ENCODE results near the gene NR2F2. TPM values are rescaled to one million over a fixed set of nuclear protein-coding genes. Genes with fewer than 3 reads are reported as not detected.

Gene NR2F2
- total RNA-seq, 4 donors from 2014 or later, result 3.9 to 14.0 (median 6.5) TPM

DNA sequence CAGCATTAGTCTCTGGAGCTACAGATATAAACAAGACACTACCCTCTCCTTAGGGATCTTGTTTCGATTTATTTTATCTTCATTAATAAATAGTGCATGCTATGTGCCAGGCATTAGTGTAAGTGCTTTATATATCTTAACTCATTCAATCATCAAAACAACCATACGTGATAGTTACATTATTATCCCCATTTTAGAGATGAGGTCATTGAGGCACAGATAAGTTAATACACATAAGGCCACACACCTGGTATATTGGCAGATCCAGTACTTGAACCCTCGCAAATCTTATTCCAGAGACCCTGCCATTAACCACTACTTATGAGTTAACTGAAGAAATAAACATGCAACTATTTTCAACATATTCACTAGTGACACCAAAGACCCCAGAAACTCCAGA is 25.7 kb upstream of the NR2F2 start:
- intact Hi-C loops (cut with DNase I; ENCODE audit: low total_unique reads), result no loop called here
- TF ChIP-seq POLR2A (IDR thresholded peaks at IDR 0.05) (no peak), CTCF (IDR thresholded peaks at IDR 0.05) (no peak)
- DNase-seq (ENCODE audit: low spot score in 2 of 2), result no peak
- H3K4me3 ChIP-seq (ENCODE audit: low read depth, poor library complexity, severe bottlenecking), result no peak overlapping the region
- 59 to 62% methylated on average over 3 of the region's 3 CpGs for WGBS, 2 donors

- TF ChIP-seq CTCF (IDR thresholded peaks at IDR 0.05) (no peak), POLR2A (IDR thresholded peaks at IDR 0.05) (no peak)
- intact Hi-C loops (cut with DNase I; ENCODE audit: low total_unique reads), result no loop called here
- 88 to 98% methylated on average over 1 of the region's 1 CpG for WGBS, 2 donors
- no peak overlapping the region for H3K4me3 ChIP-seq (ENCODE audit: low read depth, poor library complexity, severe bottlenecking)
- no peak for DNase-seq (ENCODE audit: low spot score in 2 of 2)
These were observed 24.2 kb upstream of the NR2F2 start for GRCh38 chr15:96306321-96306720.

DNA sequence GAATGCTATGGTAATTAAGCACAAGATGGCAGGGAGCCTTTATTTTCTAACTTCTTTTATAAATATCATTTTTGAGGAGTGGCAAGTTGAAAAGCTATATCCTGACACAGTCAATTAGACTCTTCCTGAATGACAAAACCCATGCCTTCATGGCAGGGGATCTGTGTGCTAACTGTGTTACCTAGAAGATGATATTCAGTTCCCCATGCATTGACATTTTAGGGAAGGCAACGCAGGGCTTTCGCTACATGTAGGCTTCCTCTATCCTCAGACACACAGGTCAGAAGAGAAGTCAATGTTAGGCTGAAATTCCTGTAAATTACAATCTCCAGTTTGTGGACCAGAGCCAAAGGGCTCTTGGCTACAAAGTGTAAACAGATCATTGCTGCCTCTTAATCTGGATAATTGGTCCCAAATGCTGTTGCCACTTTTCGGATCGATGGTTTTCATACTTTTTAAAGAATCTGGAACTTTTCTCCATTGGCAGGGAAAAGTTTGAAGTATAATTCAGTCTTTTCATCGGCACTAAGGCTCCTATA is 22.6 kb upstream of the NR2F2 start:
- 71 to 74% methylated on average over 5 of the region's 5 CpGs for WGBS, 2 donors
- DNase-seq (ENCODE audit: low spot score in 2 of 2), result no peak
- intact Hi-C loops (cut with DNase I; ENCODE audit: low total_unique reads), result no loop called here
- TF ChIP-seq POLR2A (IDR thresholded peaks at IDR 0.05) (no peak), CTCF (IDR thresholded peaks at IDR 0.05) (no peak)
- no peak overlapping the region for H3K4me3 ChIP-seq (ENCODE audit: low read depth, poor library complexity, severe bottlenecking)

- intact Hi-C loops (cut with DNase I; ENCODE audit: low total_unique reads), result no loop called here
- H3K4me3 ChIP-seq (ENCODE audit: low read depth, poor library complexity, severe bottlenecking), result no peak overlapping the region
- 45 to 64% methylated on average over 5 of the region's 5 CpGs for WGBS, 2 donors
- TF ChIP-seq CTCF (IDR thresholded peaks at IDR 0.05) (no peak), POLR2A (IDR thresholded peaks at IDR 0.05) (no peak)
- no peak for DNase-seq (ENCODE audit: low spot score in 2 of 2)
These were observed 21.3 kb upstream of the NR2F2 start for GRCh38 chr15:96309143-96309660.

DNA sequence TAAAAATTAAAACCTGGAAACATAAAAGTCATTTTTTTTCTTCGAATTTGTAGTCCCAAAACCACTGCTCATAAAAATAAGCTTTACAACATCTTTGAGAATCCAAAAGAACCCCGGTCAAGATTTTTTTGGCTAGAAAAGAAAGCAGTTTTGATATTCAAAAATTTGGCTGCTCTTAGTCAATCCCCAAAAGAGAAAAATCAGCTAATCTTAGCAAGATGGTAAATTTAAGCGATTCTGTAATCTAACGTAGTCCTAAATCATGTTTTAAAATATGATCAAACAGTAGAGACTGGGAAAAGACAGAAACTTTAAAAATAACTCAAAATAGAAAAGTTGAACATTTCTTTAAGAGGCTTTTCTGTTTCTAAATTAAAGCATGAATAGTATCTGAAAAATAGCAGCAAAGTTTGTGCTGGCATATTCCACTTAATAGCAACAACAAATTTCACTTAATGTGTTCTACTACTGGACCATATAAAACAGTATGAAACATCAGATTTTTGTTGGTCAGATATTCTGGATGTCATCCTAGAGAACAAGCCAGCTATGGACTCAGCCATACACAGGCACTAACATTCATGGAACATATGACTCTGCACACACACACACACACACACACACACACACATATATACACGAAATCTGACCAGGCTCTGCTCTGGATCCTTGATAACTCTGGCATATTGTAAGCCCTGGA is 19.1 kb upstream of the NR2F2 start:
- intact Hi-C loops (cut with DNase I; ENCODE audit: low total_unique reads), result no loop called here
- 53 to 68% methylated on average over 5 of the region's 5 CpGs for WGBS, 2 donors
- no peak overlapping the region for H3K4me3 ChIP-seq (ENCODE audit: low read depth, poor library complexity, severe bottlenecking)
- no peak for TF ChIP-seq CTCF (IDR thresholded peaks at IDR 0.05)
- TF ChIP-seq POLR2A (IDR thresholded peaks at IDR 0.05), result no peak
- DNase-seq (ENCODE audit: low spot score in 2 of 2), result no peak

All from lower leg skin (tissue), 4 donors.